ENCODE measurements around the gene DCAF15. TPM values are rescaled to one million over a fixed set of nuclear protein-coding genes. Genes with fewer than 3 reads are reported as not detected.

The DCAF15 gene, protein sequence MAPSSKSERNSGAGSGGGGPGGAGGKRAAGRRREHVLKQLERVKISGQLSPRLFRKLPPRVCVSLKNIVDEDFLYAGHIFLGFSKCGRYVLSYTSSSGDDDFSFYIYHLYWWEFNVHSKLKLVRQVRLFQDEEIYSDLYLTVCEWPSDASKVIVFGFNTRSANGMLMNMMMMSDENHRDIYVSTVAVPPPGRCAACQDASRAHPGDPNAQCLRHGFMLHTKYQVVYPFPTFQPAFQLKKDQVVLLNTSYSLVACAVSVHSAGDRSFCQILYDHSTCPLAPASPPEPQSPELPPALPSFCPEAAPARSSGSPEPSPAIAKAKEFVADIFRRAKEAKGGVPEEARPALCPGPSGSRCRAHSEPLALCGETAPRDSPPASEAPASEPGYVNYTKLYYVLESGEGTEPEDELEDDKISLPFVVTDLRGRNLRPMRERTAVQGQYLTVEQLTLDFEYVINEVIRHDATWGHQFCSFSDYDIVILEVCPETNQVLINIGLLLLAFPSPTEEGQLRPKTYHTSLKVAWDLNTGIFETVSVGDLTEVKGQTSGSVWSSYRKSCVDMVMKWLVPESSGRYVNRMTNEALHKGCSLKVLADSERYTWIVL
- 10.1 and 17.3 TPM in 2 replicates for total RNA-seq (2012; rRNA removed)

DNA sequence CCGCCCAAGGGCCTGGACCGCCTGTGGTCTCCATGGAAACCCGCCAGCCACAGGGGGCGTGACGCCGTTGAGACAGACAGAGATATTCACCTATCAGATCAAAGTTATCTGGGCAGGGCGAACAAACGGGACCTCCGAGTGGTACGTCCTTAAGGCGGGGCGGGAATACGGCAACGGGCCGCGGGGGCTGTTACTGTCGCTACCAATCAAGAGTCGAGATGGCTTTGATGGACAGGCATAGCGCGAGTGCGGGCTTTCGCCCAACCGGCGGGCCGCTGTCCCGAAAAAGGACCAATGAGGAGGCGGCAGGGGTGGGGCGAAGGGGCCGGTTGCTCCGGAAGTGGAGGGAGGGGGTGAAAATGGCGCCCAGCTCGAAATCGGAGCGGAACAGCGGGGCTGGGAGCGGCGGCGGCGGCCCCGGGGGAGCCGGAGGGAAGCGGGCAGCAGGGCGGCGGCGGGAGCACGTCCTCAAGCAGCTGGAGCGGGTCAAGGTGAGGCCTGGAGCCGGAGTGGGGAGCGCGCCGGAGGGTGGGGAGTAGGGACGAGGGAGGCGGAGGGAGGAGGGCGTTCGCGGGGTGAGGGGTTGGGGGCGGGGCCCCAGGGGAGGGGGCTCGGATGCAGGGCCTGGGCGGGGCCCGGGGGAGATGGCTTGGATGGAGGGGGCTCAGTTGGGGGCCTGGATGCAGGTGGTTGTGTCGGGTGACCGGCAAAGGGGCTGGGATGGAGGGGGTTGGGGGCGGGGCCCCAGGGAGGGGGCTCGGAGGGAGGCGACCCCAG is at the start of gene DCAF15:
Gene DCAF15, plus strand, starts transcription at position 356 of the 777 bp plus-strand sequence. Its CDS starts 4 bp downstream, at position 360.
- peak within 1 kb of the TSS; percentile 89 for H3K4me2 ChIP-seq (ENCODE audit: low read length)
- H3K9ac ChIP-seq (ENCODE audit: low read depth, low read length): peak within 1 kb of the TSS; percentile 79
- H3K36me3 ChIP-seq (ENCODE audit: insufficient read depth, low read length): peaks cover 19% of the 10 kb centered on the region
- no peaks in the 10 kb centered on the region for H3K27me3 ChIP-seq (ENCODE audit: control insufficient read depth, insufficient read depth, low read length)
- H3K9me3 ChIP-seq (replicated peaks; ENCODE audit: low read length): no peaks in the 10 kb centered on the region
- H3K4me1 ChIP-seq (ENCODE audit: control insufficient read depth, insufficient read depth, low read length): peaks cover 8% of the 10 kb centered on the region
- peak within 1 kb of the TSS; percentile 93 for H3K4me3 ChIP-seq (ENCODE audit: low read length)

DNA sequence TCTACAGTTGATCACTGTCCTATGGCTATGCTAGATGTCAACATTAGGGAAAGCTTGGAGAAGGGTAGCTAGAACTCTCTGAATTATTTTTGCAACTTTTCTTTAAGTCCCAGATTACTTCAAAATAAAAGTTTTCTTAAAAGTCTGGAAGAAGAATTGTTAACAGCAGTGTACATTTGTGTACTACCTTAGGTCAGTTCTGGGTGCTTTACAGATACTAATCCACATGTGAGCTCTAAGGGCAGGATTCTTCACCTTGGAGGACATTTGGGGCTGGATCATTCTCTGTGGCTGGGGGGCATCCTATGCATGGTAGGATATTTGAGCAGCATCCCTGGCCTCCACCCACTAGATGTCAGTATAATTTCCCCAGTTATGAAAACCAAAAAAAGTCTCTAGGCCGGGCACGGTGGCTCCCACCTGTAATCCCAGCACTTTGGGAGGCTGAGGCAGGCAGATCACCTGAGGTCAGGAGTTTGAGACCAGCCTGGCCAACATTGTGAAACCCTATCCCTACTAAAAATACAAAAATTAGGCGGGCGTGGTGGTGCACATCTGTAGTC is 49.2 kb upstream of the DCAF15 start:
- no peaks in the 10 kb centered on the region for H3K36me3 ChIP-seq (ENCODE audit: insufficient read depth, low read length)
- peaks cover 9% of the 10 kb centered on the region for H3K4me1 ChIP-seq (ENCODE audit: control insufficient read depth, insufficient read depth, low read length)
- no peaks in the 10 kb centered on the region for H3K9me3 ChIP-seq (replicated peaks; ENCODE audit: low read length)
- no peak overlapping the region for H3K9ac ChIP-seq (ENCODE audit: low read depth, low read length)
- no peaks in the 10 kb centered on the region for H3K27me3 ChIP-seq (ENCODE audit: control insufficient read depth, insufficient read depth, low read length)
- H3K4me2 ChIP-seq (ENCODE audit: low read length): no peak overlapping the region
- H3K4me3 ChIP-seq (ENCODE audit: low read length): no peak overlapping the region

GRCh38 chr19:13905634-13906520 is 46.4 kb upstream of the DCAF15 start, which contains the start of the genes BRME1 and CC2D1A:
Gene BRME1, minus strand, starts transcription at chr19:13906117. Its CDS starts 1,225 bp downstream, at chr19:13904892.
Gene CC2D1A, plus strand, starts transcription at chr19:13906201. Its CDS starts 241 bp downstream, at chr19:13906442.
- Histone ChIP-seq H3K9me3 (replicated peaks; ENCODE audit: low read length) (no peaks in the 10 kb centered on the region), H3K36me3 (ENCODE audit: insufficient read depth, low read length) (peaks cover 6% of the 10 kb centered on the region), H3K4me1 (ENCODE audit: control insufficient read depth, insufficient read depth, low read length) (peaks cover 9% of the 10 kb centered on the region), H3K4me2 (ENCODE audit: low read length) (peak within 1 kb of the TSS; percentile 99), H3K4me3 (ENCODE audit: low read length) (peak within 1 kb of the TSS; percentile 81), H3K27me3 (ENCODE audit: control insufficient read depth, insufficient read depth, low read length) (no peaks in the 10 kb centered on the region), H3K9ac (ENCODE audit: low read depth, low read length) (peak within 1 kb of the TSS; percentile 82)

GRCh38 chr19:13906521-13906904 is 45.8 kb upstream of the DCAF15 start:
- no peaks in the 10 kb centered on the region for H3K27me3 ChIP-seq (ENCODE audit: control insufficient read depth, insufficient read depth, low read length)

GRCh38 chr19:13906910-13907309 is 45.4 kb upstream of the DCAF15 start:
- Histone ChIP-seq H3K9ac (ENCODE audit: low read depth, low read length) (no peak overlapping the region), H3K4me1 (ENCODE audit: control insufficient read depth, insufficient read depth, low read length) (peaks cover 9% of the 10 kb centered on the region), H3K9me3 (replicated peaks; ENCODE audit: low read length) (no peaks in the 10 kb centered on the region), H3K27me3 (ENCODE audit: control insufficient read depth, insufficient read depth, low read length) (no peaks in the 10 kb centered on the region), H3K36me3 (ENCODE audit: insufficient read depth, low read length) (peaks cover 6% of the 10 kb centered on the region), H3K4me3 (ENCODE audit: low read length) (peak overlapping the region; percentile 81), H3K4me2 (ENCODE audit: low read length) (peak overlapping the region; percentile 99)

More at GRCh38 chr19:13906521-13906904, 45.8 kb upstream of the DCAF15 start:
- peak overlapping the region; percentile 81 for H3K4me3 ChIP-seq (ENCODE audit: low read length)
- peaks cover 6% of the 10 kb centered on the region for H3K36me3 ChIP-seq (ENCODE audit: insufficient read depth, low read length)
- no peaks in the 10 kb centered on the region for H3K9me3 ChIP-seq (replicated peaks; ENCODE audit: low read length)
- H3K4me2 ChIP-seq (ENCODE audit: low read length): peak overlapping the region; percentile 99
- peak overlapping the region; percentile 82 for H3K9ac ChIP-seq (ENCODE audit: low read depth, low read length)
- H3K4me1 ChIP-seq (ENCODE audit: control insufficient read depth, insufficient read depth, low read length): peaks cover 9% of the 10 kb centered on the region

GRCh38 chr19:13908674-13909073 is 43.6 kb upstream of the DCAF15 start:
- H3K36me3 ChIP-seq (ENCODE audit: insufficient read depth, low read length): peaks cover 13% of the 10 kb centered on the region
- no peaks in the 10 kb centered on the region for H3K9me3 ChIP-seq (replicated peaks; ENCODE audit: low read length)
- H3K4me1 ChIP-seq (ENCODE audit: control insufficient read depth, insufficient read depth, low read length): peaks cover 9% of the 10 kb centered on the region
- H3K4me3 ChIP-seq (ENCODE audit: low read length): no peak overlapping the region
- H3K27me3 ChIP-seq (ENCODE audit: control insufficient read depth, insufficient read depth, low read length): no peaks in the 10 kb centered on the region
- no peak overlapping the region for H3K9ac ChIP-seq (ENCODE audit: low read depth, low read length)
- H3K4me2 ChIP-seq (ENCODE audit: low read length): no peak overlapping the region

DNA sequence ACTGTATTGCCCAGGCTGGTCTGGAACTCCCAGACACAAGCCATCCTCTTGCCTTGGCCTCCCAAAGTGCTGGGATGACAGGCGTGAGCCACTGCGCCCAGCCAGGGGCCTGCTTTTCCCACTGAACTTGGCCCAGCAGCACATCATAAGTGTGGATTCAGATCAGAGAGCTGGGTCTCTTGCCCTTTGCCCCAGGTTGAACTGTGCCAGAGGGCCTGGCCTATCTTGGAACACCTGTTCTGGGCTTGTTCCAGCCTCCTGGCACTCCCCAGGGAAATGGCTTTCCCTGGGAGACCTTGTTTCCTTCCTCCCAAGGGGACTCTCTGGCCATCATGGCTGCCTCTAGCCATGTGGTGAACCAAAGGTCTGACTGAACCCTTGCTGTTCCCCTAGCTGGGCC is 42.9 kb upstream of the DCAF15 start:
- no peaks in the 10 kb centered on the region for H3K9me3 ChIP-seq (replicated peaks; ENCODE audit: low read length)
- H3K27me3 ChIP-seq (ENCODE audit: control insufficient read depth, insufficient read depth, low read length): no peaks in the 10 kb centered on the region
- H3K36me3 ChIP-seq (ENCODE audit: insufficient read depth, low read length): peaks cover 13% of the 10 kb centered on the region
- no peak overlapping the region for H3K4me3 ChIP-seq (ENCODE audit: low read length)
- H3K4me1 ChIP-seq (ENCODE audit: control insufficient read depth, insufficient read depth, low read length): peaks cover 9% of the 10 kb centered on the region
- no peak overlapping the region for H3K9ac ChIP-seq (ENCODE audit: low read depth, low read length)
- H3K4me2 ChIP-seq (ENCODE audit: low read length): no peak overlapping the region

GRCh38 chr19:13913352-13913751 is 39.0 kb upstream of the DCAF15 start:
- H3K36me3 ChIP-seq (ENCODE audit: insufficient read depth, low read length): peaks cover 15% of the 10 kb centered on the region
- H3K4me1 ChIP-seq (ENCODE audit: control insufficient read depth, insufficient read depth, low read length): no peaks in the 10 kb centered on the region
- H3K27me3 ChIP-seq (ENCODE audit: control insufficient read depth, insufficient read depth, low read length): no peaks in the 10 kb centered on the region

GRCh38 chr19:13914777-13915176 is 37.5 kb upstream of the DCAF15 start:
- no peak overlapping the region for H3K4me3 ChIP-seq (ENCODE audit: low read length)
- no peaks in the 10 kb centered on the region for H3K4me1 ChIP-seq (ENCODE audit: control insufficient read depth, insufficient read depth, low read length)
- no peaks in the 10 kb centered on the region for H3K9me3 ChIP-seq (replicated peaks; ENCODE audit: low read length)
- no peak overlapping the region for H3K4me2 ChIP-seq (ENCODE audit: low read length)
- no peaks in the 10 kb centered on the region for H3K27me3 ChIP-seq (ENCODE audit: control insufficient read depth, insufficient read depth, low read length)
- no peak overlapping the region for H3K9ac ChIP-seq (ENCODE audit: low read depth, low read length)
- peaks cover 14% of the 10 kb centered on the region for H3K36me3 ChIP-seq (ENCODE audit: insufficient read depth, low read length)

More at GRCh38 chr19:13913352-13913751, 39.0 kb upstream of the DCAF15 start:
- no peak overlapping the region for H3K4me2 ChIP-seq (ENCODE audit: low read length)
- no peaks in the 10 kb centered on the region for H3K9me3 ChIP-seq (replicated peaks; ENCODE audit: low read length)
- H3K9ac ChIP-seq (ENCODE audit: low read depth, low read length): no peak overlapping the region
- no peak overlapping the region for H3K4me3 ChIP-seq (ENCODE audit: low read length)

GRCh38 chr19:13917888-13918406 is 34.4 kb upstream of the DCAF15 start:
- no peak overlapping the region for H3K4me2 ChIP-seq (ENCODE audit: low read length)
- H3K27me3 ChIP-seq (ENCODE audit: control insufficient read depth, insufficient read depth, low read length): no peaks in the 10 kb centered on the region
- H3K4me3 ChIP-seq (ENCODE audit: low read length): no peak overlapping the region
- H3K9ac ChIP-seq (ENCODE audit: low read depth, low read length): no peak overlapping the region
- H3K9me3 ChIP-seq (replicated peaks; ENCODE audit: low read length): no peaks in the 10 kb centered on the region
- no peaks in the 10 kb centered on the region for H3K4me1 ChIP-seq (ENCODE audit: control insufficient read depth, insufficient read depth, low read length)
- peaks cover 33% of the 10 kb centered on the region for H3K36me3 ChIP-seq (ENCODE audit: insufficient read depth, low read length)

Data from skeletal muscle satellite cell (primary cell).